GDM1 (cell line): ENCODE results near the gene RNU6-8.

Source experiments
- DNase-seq: peaks from one replicate; lab custom pipeline; 2025; lab: John Stamatoyannopoulos, UW

The RNU6-8 gene

DNA sequence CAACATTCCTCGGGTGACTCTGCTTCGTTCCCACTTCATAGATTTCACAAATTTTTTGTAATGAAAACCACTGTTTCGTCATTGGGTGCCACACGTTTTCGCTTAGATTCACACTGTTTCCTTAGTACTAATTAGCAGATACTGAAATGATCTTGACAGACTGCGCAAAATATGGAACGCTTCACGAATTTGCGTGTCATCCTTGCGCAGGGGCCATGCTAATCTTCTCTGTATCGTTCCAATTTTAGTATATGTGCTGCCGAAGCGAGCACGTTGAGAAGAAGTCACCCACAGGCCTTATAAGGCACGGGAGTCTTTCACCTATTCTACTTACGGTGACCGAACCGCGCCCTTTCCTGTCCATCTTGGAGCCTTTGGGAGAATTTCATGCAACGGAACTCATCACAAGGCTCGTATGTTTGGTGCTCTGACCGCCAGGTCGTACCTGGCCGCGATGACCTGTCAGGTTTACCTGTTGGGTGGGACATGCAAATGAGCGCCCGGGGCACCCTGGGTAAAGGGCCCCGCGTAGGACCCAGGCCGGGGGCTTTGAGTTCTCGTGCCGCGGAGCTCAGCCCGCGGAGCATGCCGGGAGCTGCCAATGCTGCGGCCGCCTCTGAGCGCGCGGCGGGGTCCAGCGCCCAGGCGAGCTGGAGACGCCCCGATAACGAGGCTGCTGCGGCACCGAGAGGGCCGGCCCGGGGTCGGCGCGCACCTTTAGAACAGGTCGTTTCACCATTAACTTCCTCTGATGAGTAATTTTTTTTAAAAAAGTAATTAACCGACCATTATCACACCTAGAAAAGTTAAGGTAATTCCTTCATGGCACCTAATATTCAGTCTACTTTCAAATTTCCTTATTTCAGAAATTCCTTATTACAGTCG is at the start of gene RNU6-8:
Gene RNU6-8 (minus strand): TSS at position 272 of the 885 bp plus-strand sequence.
- peak; percentile 81 for DNase-seq

DNA sequence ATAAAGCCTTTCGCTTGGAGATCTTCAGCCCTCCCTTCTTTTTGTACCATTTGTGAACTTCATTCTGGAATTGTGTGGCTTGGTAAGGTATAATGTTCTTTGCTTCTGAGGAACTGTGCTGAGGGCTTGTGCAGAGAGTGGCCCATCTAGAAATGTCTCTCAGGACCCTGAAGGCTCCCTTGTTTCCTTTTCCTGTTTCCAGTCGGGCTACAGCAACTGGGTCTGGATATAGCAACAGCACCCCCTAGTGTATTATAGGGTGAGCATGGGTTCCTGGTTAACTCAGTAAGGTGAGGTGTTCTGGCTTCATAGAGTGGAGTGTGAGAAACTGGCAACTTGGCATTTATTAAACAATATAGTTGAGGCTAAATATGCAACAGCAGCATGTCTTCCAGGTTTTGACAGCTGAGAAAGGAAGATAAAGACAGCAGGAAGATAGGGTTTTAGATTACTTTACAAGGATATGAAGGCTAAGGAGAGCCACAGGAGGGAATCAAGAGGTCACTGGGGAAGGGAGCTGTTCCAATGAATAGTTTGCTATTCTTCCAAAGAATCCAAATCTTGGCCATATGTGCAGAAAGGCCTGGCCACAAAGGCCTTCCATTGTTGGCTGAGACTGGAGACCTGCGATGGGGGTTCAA is 49.1 kb upstream of the RNU6-8 start:
- DNase-seq = peak; percentile 58

DNA sequence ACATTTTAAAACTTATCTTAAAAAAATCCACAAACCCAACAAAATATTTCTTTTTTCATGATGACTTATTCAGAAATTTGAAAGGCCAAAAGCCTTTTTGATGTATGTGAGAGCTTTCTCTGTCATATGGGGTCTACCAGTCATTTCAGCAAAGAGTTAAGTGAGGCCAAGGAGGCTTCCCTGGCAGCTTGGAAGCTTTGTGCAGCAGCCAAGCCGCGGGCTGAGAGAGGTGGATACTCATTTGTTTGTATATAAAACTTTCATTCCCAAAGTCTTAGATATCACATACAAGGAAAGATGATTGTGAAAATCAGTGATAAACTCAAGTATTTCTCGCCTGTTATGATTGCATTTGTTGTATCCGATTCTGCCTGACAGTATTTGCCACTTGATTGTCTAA is 48.5 kb upstream of the RNU6-8 start:
- no peak for DNase-seq

DNA sequence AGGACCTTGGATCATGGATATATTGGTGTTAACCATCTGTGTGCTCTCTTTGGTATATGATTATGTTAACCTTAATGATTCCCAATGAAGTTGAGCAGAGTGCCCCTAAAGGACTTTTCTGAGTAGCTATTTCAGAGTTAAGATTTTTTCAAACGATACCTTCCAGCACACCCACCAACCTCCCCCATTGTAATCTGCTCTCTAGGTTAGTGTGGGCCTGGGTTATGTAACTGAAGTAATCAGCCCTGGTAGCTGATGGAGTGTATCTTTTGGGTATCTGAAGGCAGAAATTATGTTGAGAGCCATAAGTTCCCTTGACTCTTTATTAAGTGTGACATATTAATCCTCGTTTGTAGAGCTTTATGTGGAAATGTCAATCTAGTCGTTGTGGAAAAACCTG is 47.6 kb upstream of the RNU6-8 start:
- DNase-seq = no peak

DNA sequence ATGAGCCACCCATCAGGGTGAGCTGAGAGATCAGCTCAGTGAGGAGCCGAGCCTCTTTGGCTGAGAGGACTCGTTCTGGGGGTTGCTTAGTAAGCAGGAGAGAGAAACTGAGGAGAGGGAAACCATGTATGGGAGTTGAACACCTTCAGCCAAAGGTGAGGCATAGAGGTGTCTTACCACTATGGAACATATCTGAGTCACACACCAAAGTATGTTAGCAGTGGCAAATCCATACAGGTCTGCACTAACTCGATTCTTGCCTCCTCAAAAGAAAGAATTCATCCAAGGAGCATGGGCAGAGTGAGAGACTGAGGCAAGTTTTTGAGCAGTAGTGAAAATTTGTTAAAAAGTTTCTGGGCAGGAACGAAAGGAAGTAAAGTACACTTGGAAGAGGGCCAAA is 46.7 kb upstream of the RNU6-8 start:
- no peak for DNase-seq

DNA sequence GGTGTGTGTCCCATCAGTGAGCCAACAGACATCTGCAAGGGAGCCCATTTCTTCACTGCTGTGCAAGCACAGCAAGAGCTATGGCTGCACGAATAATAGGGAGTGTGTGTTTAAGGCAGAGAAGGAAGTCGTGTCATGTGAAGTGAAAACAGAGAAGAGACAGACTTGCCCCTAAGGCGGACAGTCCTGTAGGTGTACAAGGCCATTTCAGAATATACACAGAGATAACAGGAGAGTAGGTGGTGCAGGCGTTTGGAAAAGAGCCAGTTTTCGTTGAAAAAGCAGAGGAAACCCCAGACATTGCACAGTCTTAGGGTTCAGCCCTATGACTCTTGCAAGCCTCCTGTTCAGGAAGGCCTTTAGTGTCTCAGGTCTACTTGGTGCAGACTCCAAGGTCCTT is 46.3 kb upstream of the RNU6-8 start:
- DNase-seq = no peak

DNA sequence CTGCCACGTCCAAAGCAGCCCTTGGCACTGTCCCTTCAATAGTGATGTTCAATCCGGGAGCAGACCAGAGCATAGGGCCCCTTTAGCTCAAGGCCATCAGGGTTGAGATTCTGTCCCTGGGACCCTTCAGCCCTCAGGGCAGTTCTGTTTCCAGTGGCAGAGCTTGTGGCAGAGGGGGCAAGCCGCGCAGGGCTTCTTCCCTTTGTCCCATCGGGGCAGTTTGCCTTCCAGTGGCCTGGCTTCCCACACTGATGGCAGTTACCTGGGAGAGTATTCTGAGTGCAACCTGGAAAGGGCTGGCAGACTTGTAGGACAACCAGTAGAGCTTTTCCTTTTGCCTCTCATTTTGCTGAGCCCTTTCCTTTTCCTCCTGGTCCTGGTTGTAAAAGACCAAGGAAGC is 43.7 kb upstream of the RNU6-8 start:
- no peak for DNase-seq

DNA sequence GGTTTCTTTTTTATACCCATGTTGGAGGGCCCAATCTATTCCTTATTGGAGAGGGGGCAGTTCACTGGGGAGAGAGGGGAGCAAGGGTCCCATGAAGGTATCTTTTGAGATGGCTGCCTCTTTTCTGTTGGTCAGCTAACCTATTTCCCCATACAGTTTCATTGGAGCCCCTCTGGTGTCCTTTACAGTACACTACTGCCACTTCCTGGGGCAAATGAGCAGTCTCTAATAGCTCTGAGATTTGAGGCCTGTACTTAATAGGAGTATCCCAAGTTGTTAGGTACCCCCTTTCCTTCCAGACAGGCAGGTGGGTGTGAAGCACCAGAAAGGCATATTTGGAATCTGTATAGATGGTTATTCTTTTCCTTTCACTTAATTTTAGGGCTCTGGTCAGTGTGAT is 41.3 kb upstream of the RNU6-8 start:
- DNase-seq = no peak

DNA sequence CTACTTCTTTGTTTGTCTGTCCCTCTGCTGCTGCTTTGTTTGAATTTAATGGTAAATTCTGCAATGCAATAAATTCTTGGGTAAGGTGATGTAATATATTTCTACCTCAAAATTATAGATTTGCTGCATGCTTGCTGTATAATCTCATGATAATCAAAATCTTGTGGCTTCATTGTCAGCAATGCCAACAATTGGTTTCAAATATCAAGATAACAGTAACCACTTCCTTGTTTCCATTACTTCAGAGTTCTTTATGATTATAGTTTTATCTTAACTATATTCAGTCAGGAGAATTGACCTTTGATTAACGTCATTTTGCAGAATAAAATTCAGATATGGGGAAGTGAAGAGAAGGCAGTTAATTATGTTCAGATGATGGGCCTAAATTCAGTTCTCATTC is 30.2 kb upstream of the RNU6-8 start:
- DNase-seq = no peak

DNA sequence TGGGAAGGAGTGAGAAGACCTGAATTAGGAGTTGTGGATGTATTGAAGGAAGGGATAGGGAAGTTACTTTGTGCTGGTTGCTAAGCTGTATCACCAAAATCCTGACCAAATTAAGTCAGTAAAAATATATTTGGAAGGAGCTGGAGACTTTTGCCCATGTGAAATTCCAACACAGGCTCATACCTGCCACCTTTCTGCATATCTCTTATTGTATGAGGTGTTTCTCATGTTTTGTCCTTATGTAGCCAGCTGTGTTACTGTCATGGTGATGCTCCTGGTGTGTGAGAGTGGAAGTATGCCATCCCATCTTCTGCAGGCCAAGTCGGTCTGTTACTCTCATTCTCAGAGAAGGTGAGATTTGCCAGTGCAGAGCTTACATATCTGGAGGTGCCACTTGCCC is 29.4 kb upstream of the RNU6-8 start:
- no peak for DNase-seq

DNA sequence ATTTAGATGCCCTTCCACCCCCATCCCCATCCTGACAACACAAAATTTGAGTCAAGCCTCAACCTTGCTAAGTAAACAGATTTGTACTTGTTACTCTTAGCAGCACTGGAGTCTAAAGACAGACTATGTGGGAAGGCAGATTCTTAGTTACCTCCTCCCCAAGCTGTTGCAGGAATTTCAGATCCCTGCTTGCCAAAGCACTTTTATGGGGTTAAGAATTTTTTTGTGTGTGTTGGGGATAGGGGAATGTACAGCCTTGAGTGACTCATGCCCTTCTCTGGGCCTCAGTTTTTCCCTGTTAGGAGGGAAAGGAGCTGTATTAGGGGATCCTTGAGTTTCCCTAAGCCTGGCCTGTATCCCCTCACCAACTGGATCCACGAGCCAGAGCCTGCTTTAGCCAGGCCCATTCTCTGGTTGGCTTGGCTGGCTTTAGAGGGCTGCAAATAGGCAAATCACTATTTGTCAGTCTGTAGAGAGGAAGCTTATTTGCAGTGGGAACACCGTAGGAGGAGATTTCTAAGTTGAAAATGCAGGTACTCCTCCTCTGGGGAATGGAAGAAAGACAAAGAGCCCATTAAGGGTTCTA is 27.7 kb upstream of the RNU6-8 start:
- no peak for DNase-seq

DNA sequence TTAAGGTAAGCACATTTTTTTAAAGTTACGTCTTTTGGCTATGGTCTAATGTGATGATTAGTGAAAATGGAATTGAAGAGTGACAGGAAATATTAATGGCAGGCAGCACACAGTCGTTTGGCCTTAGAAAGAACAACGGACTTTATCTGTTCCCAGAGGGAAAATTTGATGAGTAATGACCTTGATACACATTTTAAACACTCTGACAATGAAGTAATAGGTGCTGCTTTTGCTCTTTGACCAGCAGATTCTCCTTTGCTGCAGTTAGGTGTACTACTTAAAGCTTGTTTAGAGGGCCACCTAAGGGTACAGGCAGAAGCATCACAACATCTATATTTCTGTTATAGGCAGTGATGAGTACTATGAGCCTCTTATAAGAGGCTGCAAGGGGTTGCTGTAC is 27.1 kb upstream of the RNU6-8 start:
- no peak for DNase-seq

DNA sequence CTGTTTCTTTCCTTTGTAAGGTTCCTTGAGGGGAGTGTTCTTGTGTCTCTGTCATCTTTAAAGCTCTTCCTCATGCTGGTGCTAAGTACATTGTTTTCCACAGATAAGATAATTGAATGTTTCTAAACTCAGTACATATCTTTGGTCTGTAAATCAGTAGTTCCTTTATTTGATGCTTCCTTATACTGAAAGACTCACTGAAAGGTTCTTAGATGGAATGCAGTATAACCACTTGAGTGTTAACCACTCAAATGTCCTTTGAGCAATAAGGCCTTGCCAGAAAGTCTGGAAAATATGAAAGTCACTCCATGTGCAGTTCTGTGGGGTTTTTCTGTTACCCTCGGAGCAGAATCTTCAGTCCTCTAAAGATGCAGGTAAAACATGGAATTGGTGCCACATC is 23.0 kb upstream of the RNU6-8 start:
- no peak for DNase-seq

DNA sequence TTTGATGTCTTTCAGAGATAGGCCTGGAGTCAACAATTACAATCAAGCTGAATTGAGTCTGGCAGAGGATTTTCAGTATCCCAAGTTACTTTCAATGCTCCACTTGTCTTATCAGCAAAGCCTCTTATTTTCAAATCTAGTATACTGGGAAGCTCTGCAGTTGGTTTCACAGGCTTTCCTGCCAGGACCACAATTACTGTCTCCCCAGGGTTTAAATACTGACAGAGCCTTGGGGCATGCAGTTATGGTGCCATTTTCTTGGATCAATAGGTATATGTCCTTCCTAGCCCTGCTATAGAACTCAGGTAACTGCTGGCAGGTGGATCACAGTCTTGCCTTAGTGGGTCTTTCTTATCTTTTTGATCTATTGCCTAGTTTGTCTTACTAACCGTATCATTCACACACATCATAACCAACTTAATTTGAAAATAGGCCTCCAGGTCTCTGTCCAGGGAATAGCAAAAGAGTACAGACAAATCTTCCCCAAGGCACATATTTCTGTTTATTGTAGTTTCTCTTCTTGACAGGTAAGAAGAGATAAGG is 22.4 kb upstream of the RNU6-8 start:
- no peak for DNase-seq

DNA sequence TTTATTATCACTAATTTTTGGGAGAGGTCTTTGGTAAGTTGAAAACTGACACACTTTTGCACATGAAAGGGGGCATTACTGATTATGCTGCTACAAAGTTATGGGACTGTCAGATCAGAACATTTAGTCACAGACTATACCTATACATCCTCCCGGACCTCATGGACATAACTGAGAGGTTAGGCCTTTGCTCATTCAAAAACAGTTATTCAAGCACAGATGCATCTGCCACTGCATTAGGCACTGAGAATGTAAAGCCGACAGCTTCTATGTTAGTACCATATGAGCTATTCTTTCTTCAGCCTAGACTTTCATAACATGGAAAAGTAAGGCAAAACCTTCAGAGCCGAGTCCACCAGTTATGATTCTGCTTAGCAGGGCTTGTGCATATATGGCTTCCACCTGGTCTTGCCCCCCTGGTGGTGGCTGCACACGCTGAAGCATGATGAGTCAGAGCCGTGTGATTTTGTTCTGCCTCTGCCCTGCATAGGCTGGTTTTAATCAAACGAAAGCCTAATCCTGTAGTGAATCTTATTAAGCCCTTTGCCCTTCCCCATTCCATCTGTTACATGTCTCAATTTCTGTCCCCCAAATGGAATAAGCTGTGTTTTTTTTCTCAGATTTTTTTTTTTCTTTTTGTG is 21.8 kb upstream of the RNU6-8 start:
- no peak for DNase-seq

DNA sequence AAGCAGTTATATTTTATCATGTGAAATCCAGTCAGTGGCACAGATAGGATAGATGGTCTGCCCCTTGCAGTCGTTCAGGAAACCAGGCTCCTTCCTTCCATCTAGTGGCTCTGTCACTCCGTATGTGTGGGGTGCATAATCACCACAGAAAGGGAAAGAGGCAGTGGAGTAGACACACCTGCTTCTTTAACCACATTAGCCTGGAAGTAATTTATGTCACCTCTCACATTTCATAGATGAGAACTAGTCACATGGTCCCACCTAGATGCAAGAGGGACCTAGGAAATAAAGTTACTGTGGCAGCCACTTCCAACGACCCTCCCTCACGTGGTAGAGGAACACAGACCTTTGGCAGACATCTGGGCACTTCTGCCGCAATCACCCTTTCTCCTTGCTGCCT is 14.2 kb upstream of the RNU6-8 start:
- DNase-seq = peak; percentile 3

DNA sequence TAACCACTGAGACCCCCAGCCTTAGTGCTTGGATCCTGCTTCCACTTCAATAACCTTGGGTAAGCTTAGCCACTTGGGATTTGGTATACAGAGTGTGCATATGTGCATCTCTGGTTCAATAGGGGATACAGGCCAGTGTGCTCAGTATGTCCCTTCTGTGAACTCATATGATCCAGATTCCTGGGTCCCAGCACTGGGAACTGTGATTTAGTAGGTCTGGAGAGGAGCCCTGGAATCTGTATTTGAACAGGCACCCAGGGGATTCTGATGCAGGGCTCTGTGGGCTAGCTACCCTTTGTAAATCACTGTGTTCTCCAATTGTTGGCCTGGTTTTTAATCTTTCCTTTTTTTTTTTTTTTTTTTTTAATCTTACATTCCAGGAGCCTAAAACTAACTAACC is 9.8 kb upstream of the RNU6-8 start:
- no peak for DNase-seq

DNA sequence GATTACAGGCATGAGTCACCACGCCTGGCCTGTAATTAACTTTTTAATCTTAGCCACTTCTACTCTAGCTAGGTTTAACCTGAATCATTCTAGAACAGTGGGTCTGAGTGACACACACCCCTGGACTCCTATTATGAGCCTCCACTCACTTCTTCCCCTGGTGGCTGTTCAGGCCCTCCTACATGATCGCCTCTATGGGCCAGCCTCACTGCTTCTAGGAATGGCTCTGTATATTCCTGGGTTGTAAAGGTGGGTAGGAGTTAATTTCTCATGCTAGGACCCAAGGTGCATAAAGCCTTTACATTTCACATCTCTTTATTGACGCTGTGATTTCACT is 8.0 kb upstream of the RNU6-8 start:
- DNase-seq = no peak

DNA sequence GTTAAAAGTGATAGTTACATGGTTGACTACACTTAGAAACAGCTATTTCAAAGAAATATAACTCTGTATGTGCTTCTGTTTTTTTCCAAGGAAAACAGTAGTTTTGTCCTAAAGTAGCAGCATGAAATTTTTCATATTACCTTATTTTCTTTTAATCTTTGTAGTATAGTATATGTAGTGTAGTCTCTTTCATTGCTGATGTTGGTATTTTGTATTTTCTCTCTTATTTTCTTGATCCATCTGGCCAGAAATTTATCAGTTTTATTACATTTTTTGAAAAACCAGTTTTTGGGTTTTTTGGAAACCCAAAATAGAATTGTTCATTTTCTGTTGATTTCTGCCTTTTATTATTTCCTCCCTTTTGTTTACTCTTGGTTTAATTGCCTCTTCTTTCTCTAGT is 6.4 kb upstream of the RNU6-8 start:
- no peak for DNase-seq

DNA sequence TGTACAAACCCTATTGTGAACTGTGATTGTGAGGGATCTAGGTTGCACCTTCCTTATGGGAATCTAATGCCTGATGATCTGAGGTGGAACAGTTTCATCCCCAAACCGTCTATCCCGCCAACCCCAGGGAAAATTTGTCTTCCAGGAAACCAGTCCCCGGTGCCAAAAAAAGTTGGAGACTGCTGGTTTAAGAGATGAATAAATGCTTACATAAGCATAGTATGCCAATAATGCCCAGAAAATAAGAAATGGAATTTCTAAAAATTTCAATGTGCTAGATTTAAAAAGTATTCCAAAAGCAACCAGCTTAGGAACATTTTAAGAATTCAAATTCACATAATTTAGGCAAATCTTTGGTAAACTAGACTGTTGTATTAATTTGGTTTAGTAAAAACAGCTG is 5.4 kb upstream of the RNU6-8 start:
- DNase-seq = no peak

DNA sequence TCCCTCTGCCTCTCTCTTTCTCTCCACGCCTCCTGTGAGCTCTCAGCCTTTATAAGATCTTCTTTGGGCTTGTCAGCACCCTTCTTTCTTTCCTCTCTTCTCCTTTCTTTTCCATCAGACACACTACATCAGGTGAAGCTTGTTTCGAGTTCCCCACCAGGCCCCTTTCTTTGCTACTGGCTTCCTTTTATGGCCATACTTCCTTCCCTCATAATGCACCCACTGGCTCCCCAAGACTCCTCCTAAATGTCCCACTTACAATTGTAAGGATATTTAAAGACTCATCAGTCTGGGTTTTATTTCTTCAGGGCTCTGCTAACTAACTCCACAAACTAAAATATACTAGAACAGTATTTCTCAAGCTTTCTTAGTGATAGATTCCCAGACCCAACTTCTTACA is 3.5 kb upstream of the RNU6-8 start:
- DNase-seq = no peak

DNA sequence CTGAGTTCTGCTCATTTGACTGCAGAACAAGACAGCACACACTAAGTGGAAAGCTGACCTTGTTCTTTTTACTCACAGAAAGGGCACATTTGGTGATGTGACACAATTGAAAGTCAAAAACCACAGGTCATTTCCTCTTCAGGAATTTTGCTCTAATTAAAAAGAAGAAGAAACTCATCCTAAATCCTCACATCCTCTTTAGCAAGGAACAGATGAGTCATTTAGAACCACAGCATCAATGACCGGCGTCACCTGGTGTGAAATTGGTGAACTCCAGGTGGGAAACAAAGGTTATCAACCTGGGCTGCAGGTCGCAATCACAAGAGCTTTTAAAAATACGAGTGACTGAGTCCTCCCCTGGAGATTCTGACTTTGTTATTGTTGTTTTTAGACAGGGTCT is 2.9 kb upstream of the RNU6-8 start:
- DNase-seq = no peak

DNA sequence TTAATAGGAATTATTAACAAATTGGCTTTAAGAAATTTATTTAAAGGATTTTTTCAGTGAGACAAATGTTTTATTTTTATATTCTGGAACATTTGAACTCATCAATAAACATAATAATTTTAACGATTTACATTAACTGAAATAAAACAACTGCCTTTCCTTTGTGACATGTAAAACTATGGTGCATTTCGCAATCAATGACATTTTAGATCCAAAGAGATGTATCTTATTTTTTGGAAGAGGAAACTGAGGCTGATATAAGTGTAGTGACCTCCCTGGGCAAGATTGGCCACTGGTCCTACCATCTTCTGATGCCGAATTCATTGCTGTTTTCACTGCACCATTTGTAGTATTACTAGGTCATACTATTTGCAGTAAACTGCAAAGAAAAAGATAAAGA is 2.5 kb upstream of the RNU6-8 start:
- no peak for DNase-seq
